Heart left ventricle (tissue), 16 donors: ENCODE results near the gene MEGF8. TPM values are rescaled to one million over a fixed set of nuclear protein-coding genes. Genes with fewer than 3 reads are reported as not detected.
"Not testable (repeated sequence)": the region's sequence is repeated elsewhere in the genome, so short reads cannot be mapped to it uniquely, and the experiment has no call there.

Experiments
- ATAC-seq, 4 donors: fragments of 200-7000 bp; cut with Tn5 transposase; one replicate each; pipeline ENCODE4 v1.9.1; 2020 to 2022; ENCODE audit warnings: moderate library complexity in 4 of 4, mild to moderate bottlenecking in 3 of 4, moderate number of reproducible peaks in 1 of 4
- DNase-seq, 5 donors: peaks; one replicate each; pipeline ENCODE4 v3.0.0-alpha.2; 2020
- H3K27ac ChIP-seq, 12 donors: fragments of 200-600 bp; sonication (generic) in 4 of 12; one replicate each; pipeline versions ENCODE4 v1.5.0 to v1.8.0; 2016 to 2022; ENCODE audit warnings: mild to moderate bottlenecking in 2 of 12
- H3K27me3 ChIP-seq, 9 donors: fragments of 200-600 bp; sonication (generic) in 2 of 9; one replicate each; pipeline versions ENCODE4 v1.5.1 to v1.8.0; 2016 to 2022; ENCODE audit warnings: mild to moderate bottlenecking in 3 of 9
- H3K36me3 ChIP-seq, 9 donors: fragments of 200-600 bp; sonication (generic) in 2 of 9; one replicate each; pipeline versions ENCODE4 v1.5.0 to v1.8.0; 2018 to 2022; ENCODE audit warnings: mild to moderate bottlenecking in 2 of 9
- H3K4me1 ChIP-seq, 12 donors: fragments of 200-600 bp; sonication (generic) in 4 of 12; one replicate each; pipeline versions ENCODE4 v1.5.0 to v1.8.0; 2016 to 2022; ENCODE audit warnings: mild to moderate bottlenecking in 3 of 12
- H3K4me3 ChIP-seq, 12 donors: fragments of 200-600 bp; sonication (generic) in 4 of 12; one replicate each; pipeline versions ENCODE4 v1.5.0 to v1.8.0; 2017 to 2022; ENCODE audit warnings: mild to moderate bottlenecking in 9 of 12, moderate library complexity in 4 of 12
- H3K9me3 ChIP-seq, 12 donors: fragments of 200-600 bp; sonication (generic) in 4 of 12; one replicate each; pipeline versions ENCODE4 v1.5.0 to v1.8.0; 2016 to 2022; ENCODE audit warnings: mild to moderate bottlenecking in 1 of 12
- POLR2A ChIP-seq, 2 donors: fragments of 450-650 bp; IDR thresholded peaks; one replicate each; pipeline ENCODE4 v1.6.1; 2017; ENCODE audit warnings: antibody characterized with exemption in 2 of 2, mild to moderate bottlenecking in 2 of 2, moderate library complexity in 2 of 2
- WGBS, 4 donors: extraction: QIAGEN DNeasy Blood & Tissue Kit in 2 of 4; methylation state at CpG; one replicate each; pipeline versions ENCODE4 v1.1.5 to v1.1.7; 2013 to 2018; 5-methylcytosine and 5-hydroxymethylcytosine counted together
- intact Hi-C, 10 donors: fragments of 100-400 bp; cut with DNase I; formaldehyde crosslinking; loops; one replicate each; pipeline versions ENCODE4 v1.11.1 to v1.14.2; 2022
- polyA plus RNA-seq, 2 donors: library from polyadenylated mRNA; stranded (reverse); fragments of 200-250 nt; gene quantifications; one replicate each; pipeline ENCODE4 v1.2.3, GENCODE V29; 2013
- total RNA-seq, 9 donors: library from RNA; depleted of rRNA in 2 of 9; stranded (reverse); fragments of >200 nt in 2 of 9; fragmentation: NEBNext Ultra II Directional in 3 of 9; extraction: Animal tissue kit (Norgen Biotek cat#: 25700) in 3 of 9; gene quantifications; one replicate each; pipeline versions ENCODE4 v1.1.0 to v1.2.4, GENCODE V29; 2016 to 2023
- TF ChIP-seq, protein P1 (sequence below), 12 donors: fragments of 200-600 bp; sonication (generic) in 4 of 12; IDR thresholded peaks; one replicate each; pipeline versions ENCODE4 v1.5.0 to v1.8.0; 2018 to 2022; ENCODE audit warnings: antibody characterized with exemption in 12 of 12, mild to moderate bottlenecking in 5 of 12
- donor health status: ischemic (EF 13 %, LVEDD 7.1; RV severe dilation, severe dysfunction).
- donor health status: healthy with polysubstance abuse.
- donor health status: DM: no; HTN: yes; CAD: no.
- donor health status: DM: no; HTN: no; CAD: no.
- donor health status: ischemic (EF 25% LVEDD 6.9; RV normal size, moderate dysfunction).
- donor health status: ischemic (EF 25% LVEDD 5.7; RV mildly dilated, moderate dysfunction).
- donor health status: healthy.
- donor health status: DM: yes; HTN: yes; CAD: no.
- donor health status: ischemic (EF 35%, LVEDD 5.7; RV mildly dilated, moderate dysfunction).
- donor health status: nonischemic (EF 11% LVEDD 7.7; RV severe dilation, severe dysfunction).
- donor health status: DM: yes; HTN: yes; CAD: no.
- donor health status: PGD.
- donor health status: ischemic (EF 29% LVEDD 5.4; RV normal size, mild dysfunction).
- donor health status: nonischemic (EF 23%, LVEDD 6.1; RV moderate dilation, normal function).

Gene MEGF8
- total and polyA plus RNA-seq, 11 donors, result 22.8 to 50.4 (median 32.8) TPM

DNA sequence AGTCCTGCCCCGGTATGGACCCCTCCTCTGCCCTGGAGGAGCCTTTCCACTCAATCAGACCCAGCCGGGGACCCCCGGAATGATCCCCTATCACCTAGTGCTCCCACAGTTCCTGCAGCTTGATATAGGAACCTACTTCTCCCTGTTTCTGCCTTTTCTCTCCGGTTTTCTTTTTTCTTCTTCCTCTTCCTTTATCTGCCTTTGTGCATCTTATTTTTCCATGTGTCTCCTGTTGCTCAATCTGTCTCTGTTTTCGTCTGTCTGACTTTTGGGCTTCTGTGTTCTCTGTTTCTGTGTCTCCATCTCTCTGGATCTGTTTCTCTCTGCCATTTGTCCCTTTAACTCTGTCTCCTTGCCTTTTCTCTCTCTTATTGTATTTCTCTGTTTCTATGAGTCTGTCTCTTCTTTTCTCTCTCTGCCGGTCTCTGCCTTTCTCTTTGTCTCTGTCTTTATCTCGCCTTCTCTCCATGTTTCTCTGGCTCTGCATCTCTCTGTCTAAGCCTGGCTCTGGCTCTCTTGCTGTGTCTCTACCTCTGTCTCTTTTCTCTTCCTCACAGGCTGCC, 10.0 kb downstream of the MEGF8 start:
- ATAC-seq (no peak), DNase-seq (no peak)
- Histone ChIP-seq H3K4me1 (peaks cover 0 to 9% (median 0%) of the 10 kb centered on the region in 12 donors), H3K27ac (no peak overlapping the region), H3K9me3 (no peaks in the 10 kb centered on the region), H3K4me3 (no peak overlapping the region), H3K27me3 (no peaks in the 10 kb centered on the region), H3K36me3 (peaks cover 0 to 54% (median 32%) of the 10 kb centered on the region in 9 donors)
- TF ChIP-seq POLR2A (IDR thresholded peaks at IDR 0.05), result no peak
- TF ChIP-seq, protein P1, sequence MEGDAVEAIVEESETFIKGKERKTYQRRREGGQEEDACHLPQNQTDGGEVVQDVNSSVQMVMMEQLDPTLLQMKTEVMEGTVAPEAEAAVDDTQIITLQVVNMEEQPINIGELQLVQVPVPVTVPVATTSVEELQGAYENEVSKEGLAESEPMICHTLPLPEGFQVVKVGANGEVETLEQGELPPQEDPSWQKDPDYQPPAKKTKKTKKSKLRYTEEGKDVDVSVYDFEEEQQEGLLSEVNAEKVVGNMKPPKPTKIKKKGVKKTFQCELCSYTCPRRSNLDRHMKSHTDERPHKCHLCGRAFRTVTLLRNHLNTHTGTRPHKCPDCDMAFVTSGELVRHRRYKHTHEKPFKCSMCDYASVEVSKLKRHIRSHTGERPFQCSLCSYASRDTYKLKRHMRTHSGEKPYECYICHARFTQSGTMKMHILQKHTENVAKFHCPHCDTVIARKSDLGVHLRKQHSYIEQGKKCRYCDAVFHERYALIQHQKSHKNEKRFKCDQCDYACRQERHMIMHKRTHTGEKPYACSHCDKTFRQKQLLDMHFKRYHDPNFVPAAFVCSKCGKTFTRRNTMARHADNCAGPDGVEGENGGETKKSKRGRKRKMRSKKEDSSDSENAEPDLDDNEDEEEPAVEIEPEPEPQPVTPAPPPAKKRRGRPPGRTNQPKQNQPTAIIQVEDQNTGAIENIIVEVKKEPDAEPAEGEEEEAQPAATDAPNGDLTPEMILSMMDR (IDR thresholded peaks at IDR 0.05), result no peak
- 87 to 89% (median 88%) methylated on average over 7 of the region's 7 CpGs for WGBS, 4 donors
- intact Hi-C loops, result no loop called here

DNA sequence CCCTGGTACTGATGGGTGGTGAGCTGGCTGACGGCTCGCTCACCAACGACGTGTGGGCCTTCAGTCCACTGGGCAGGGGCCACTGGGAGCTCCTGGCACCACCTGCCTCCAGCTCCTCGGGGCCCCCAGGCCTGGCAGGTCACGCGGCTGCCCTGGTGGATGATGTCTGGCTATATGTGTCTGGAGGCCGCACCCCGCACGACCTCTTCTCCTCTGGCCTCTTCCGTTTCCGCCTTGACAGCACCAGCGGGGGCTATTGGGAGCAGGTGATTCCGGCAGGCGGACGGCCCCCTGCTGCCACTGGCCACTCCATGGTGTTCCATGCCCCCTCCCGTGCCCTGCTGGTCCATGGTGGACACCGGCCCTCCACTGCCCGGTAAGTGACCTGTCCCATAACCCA, 10.5 kb downstream of the MEGF8 start:
- 93 to 94% (median 94%) methylated on average over 19 of the region's 19 CpGs for WGBS, 4 donors
- no peak for ATAC-seq
- H3K36me3 ChIP-seq, result peaks cover 0 to 55% (median 32%) of the 10 kb centered on the region in 9 donors

DNA sequence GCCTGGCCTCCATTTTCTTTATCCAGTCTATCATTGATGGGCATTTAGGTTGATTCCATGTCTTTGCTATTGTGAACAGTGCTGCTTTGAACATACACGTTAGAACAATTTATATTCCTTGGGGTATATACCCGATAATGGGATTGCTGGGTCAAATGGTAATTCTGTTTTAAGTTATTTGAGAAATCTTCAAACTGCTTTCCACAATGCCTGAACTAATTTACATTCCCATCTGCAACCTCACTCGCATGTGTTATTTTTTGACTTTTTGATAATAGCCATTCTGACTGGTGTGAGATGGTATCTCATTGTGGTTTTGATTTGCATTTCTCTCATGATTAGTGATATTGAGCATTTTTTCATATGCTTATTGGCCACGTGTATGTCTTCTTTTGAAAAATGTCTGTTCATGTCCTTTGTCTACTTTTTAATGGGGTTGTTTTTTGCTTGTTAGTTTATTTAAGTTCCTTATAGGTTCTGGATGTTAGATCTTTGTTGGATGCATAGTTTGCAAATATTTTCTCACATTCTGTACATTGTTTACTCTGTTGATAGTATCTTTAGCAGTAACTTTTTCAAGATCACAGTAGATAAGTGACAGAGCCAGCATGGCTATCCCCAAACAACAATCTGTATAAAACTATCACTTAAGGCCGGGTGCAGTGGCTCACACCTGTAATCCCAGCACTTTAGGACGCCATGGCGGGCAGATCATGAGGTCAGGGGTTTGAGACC, 13.9 kb downstream of the MEGF8 start:
- H3K27me3 ChIP-seq, H3K27ac ChIP-seq, H3K4me1 ChIP-seq, intact Hi-C loops, H3K9me3 ChIP-seq, ATAC-seq, H3K4me3 ChIP-seq, DNase-seq: not testable (repeated sequence)
- 89 to 92% (median 90%) methylated on average over 7 of the region's 7 CpGs for WGBS, 4 donors
- peaks cover 0 to 70% (median 48%) of the 10 kb centered on the region in 9 donors for H3K36me3 ChIP-seq

More for the DNA sequence above, 10.5 kb downstream of the MEGF8 start:
- TF ChIP-seq, protein P1 (IDR thresholded peaks at IDR 0.05), result no peak
- TF ChIP-seq POLR2A (IDR thresholded peaks at IDR 0.05), result no peak
- H3K27me3 ChIP-seq, result no peaks in the 10 kb centered on the region
- H3K4me3 ChIP-seq, result no peak overlapping the region
- no peak overlapping the region for H3K27ac ChIP-seq
- intact Hi-C loops, result no loop called here
- no peaks in the 10 kb centered on the region for H3K9me3 ChIP-seq
- H3K4me1 ChIP-seq, result peaks cover 0 to 9% (median 0%) of the 10 kb centered on the region in 12 donors
- peak in 2 of 5 donors; percentile 22 to 42 for DNase-seq

DNA sequence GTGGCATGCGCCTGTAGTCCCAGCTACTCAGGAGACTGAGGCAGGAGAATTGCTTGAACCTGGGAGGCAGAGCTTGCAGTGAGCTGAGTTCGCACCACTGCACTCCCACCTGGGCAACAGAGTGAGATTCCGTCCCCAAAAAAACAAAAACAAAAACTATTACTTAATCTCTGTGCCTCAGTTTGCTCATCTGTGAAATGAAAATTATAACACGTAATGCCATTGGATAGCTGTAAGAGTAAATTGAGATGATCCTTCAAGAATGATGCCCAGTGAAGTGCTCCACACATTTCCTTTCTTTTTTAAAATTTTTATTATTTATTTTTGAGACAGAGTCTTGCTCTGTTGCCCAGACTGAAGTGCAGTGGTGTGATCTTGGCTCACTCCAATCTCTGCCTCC, 14.5 kb downstream of the MEGF8 start:
- DNase-seq, H3K4me1 ChIP-seq, ATAC-seq, H3K4me3 ChIP-seq, H3K27ac ChIP-seq, intact Hi-C loops, H3K9me3 ChIP-seq, H3K27me3 ChIP-seq: not testable (repeated sequence)
- peaks cover 0 to 76% (median 54%) of the 10 kb centered on the region in 9 donors for H3K36me3 ChIP-seq
- 94 to 98% (median 97%) methylated on average over 4 of the region's 4 CpGs for WGBS, 4 donors

DNA sequence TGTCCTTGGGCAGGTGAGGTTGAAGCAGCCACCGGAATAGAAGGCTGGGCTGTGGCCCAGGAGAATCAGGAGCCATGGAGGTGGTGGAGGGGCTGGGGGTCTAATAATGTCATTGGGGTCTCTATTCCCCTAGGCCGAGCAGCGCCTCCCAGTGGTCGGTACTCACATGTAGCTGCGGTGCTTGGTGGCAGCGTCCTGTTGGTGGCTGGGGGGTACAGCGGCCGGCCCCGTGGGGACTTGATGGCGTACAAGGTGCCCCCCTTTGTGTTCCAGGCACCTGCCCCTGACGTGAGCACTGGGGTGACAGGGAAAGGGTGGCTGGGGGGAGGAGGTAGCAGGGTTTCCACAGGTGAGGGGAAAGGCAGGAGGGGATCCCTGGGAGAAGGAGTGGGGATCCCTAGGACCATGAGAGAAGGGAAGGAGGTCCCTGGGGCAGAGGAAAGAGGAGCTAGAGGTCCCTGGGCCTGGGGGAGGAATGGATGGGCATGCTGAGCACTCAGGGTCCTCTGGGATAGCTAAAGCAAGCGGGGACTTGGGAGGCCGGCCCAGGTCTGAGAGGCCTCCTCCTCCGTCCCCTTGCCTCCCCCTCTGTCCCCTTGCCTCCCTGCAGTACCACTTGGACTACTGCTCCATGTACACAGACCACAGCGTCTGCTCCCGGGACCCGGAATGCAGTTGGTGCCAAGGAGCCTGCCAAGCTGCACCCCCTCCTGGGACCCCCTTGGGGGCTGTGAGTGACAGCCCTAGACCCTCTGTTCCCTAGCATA, 18.1 kb downstream of the MEGF8 start:
- WGBS, 4 donors, result 88 to 91% (median 89%) methylated on average over 14 to 17 of the region's 17 CpGs
- Histone ChIP-seq H3K9me3 (no peaks in the 10 kb centered on the region), H3K4me3 (no peak overlapping the region), H3K27ac (no peak overlapping the region), H3K4me1 (no peaks in the 10 kb centered on the region), H3K36me3 (peaks cover 0 to 77% (median 53%) of the 10 kb centered on the region in 9 donors), H3K27me3 (no peaks in the 10 kb centered on the region)
- no peak for TF ChIP-seq POLR2A (IDR thresholded peaks at IDR 0.05)
- TF ChIP-seq, protein P1 (IDR thresholded peaks at IDR 0.05), result peak in 1 of 12 donors; percentile 11
- intact Hi-C loops, result no loop called here
- peak in 1 of 4 donors; percentile 38 for ATAC-seq
- DNase-seq, result peak in 2 of 5 donors; percentile 21 to 48
